AG20443 (cell line): ENCODE data around the gene SLC27A6.
"Not testable (repeated sequence)": the region's sequence is repeated elsewhere in the genome, so short reads cannot be mapped to it uniquely, and the experiment has no call there.

Experiments
- DNase-seq: peaks from one replicate; pipeline ENCODE4 v3.0.0; 2012; ENCODE audit warnings: low spot score, mixed read lengths

SLC27A6 gene

GRCh38 chr5:129002527-129002842 is 37.2 kb downstream of the SLC27A6 start:
- no peak for DNase-seq

DNA sequence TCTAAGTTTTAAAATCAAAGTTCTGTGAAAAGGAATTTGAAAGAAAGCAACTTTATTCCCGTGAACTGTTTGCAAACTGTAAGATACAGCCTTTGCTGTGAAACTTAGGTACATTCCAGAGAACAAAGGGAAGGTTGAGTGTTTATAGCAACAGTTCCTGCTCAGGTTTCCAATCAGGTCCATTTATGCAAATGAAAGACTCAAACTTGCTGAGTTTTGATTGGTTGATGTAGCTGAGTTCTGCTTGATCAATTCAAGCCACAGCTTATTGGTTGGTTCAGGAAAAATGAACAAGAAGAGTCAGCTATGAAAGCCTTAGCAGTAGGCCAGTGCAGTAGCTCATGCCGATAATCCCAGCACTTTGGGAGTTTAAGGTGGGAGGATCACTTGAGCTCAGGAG is 37.9 kb downstream of the SLC27A6 start:
- no peak for DNase-seq

GRCh38 chr5:129014185-129014584 is 48.9 kb downstream of the SLC27A6 start:
- DNase-seq = no peak

- DNase-seq = no peak
Measured at GRCh38 chr5:129018837-129019236, 53.5 kb downstream of the SLC27A6 start.

DNA sequence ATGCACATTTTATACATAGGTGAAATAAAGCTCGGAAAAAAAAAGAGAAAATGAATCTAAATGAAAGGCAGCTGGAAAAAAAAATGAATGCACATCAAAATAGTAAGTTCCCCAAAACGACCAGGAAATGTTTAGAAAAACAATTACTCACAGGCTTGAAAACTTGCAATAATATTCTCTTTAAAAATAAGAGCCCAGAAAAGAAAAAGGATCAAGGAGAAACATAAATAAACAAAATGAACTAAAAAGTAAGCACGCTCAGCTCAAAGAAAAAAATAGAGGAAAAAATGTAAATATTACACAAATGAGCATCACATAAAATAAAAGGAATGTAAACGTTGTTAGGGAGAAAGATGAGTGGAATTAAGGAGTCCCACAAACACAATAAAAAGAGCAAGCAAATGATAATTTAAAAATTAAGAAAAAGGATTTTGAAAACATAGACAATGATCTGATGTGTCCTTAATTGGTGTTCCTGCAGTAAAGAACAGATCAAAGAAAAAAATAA is 54.2 kb downstream of the SLC27A6 start:
- no peak for DNase-seq

DNA sequence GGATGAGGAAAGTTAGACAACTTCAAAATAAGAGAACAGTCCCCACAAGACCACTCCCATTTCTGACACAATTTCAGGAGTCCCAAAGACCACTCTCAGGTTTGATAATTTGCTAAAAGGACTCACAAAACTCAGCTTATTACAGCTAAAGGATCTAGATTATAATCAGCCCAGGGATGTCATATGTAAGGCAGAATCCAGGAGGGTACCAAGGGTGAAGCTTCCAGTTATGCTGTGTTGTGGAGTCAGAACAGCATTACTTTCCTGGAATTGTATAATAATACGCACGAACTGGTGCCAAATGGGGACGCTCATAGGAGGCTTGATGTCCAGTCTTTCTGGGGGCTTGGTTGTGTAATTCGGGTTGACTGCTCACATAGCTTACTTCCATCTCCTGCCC is 55.4 kb downstream of the SLC27A6 start:
- no peak for DNase-seq

GRCh38 chr5:129021744-129022143 is 56.5 kb downstream of the SLC27A6 start:
- DNase-seq = no peak

DNA sequence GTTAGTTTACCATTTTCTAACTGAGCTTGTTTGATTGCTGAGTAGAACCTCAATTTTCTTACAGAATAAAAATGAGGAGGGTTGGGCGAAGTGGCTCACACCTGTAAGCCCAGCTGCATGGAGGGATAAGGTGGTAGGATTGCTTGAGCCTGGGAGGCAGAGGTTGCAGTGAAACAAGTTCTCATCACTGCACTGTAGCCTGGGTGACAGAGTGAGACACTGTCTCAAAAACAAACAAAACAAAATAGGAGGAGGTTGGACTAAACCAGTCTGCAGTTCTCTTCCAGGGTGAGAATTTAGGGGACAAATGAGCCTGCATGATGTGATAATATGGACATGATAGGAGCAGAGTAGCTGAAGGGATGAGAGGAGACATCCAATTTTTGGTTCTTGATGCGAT is 57.3 kb downstream of the SLC27A6 start:
- no peak for DNase-seq

DNA sequence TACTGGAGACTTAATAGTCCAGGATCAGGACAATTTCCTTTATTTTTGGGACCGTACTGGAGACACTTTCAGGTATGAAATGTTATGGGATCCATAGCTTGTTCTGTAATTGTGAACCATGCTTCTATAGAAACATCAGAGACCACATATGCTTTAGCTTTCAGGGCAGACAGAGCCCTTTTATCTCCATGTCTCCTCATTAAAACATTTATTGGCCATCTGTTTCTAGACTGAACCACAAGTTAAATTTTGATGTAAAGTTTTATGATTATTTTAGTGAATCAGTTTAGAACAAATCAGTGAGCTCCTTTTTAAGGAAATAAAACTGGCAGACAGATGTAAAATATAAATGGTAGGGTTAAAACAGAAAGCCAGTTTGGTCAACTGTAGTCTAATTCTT is 62.0 kb downstream of the SLC27A6 start:
- DNase-seq = no peak

DNA sequence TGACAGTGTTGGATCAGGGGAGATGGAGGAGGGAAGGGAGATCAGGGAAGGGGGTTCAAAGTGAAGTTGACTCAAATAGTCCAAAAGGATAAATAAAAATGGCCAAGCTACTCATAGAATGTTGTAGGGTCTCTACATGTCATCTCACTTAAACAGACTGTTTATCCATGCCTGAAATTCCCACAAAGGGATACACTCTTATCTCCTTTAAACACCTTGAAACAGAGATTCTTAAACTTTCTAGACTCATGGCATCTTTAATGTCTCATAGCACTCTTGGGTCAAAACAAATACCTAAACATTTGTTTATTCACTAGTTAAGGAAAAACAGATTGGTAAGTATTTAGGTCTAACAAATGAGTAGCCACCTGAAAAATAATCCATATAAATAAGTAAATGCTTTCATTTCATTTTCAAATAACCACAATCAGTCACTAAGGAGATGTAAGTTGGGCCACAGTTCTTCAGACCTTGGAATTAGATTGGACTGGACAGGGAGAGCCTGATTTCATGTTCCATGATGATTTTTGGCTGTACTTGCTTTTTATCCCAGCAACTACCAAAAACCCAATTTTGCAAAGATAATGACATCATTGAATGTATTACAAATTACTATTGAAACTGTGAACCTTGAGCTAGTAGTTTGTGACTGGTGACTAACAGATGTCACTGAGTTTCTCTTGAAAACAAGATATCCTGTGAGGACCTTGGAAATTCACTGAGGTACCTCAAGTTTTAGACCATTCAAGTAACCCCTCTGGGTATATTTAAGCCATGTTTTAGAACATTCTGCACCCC is 66.8 kb downstream of the SLC27A6 start:
- DNase-seq = no peak

GRCh38 chr5:129036257-129036656 is 71.0 kb downstream of the SLC27A6 start:
- not testable (repeated sequence) for DNase-seq

GRCh38 chr5:129041196-129041881 is 76.1 kb downstream of the SLC27A6 start:
- DNase-seq = no peak

- DNase-seq = no peak
Measured at GRCh38 chr5:129042306-129042705, 77.0 kb downstream of the SLC27A6 start.

DNA sequence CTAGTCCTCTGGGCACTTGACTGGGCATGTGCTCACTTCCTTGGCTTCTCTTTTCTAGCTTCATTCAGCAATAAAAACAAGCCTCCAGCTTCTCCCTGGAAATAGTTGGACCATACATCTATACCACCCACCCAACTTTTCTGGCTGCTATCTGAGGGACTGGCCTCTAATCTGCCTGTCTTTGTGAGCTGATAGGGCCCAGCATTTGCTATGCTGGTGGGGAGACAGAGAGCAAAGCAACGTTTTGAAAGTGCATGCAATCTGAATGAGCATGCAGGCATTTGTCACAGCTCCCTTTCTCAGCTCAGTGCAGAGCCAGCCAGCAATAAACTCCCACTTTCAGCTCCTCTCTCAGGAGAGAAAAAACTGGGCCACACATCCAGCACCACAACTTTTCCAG is 78.6 kb downstream of the SLC27A6 start:
- DNase-seq = no peak

- DNase-seq = no peak
Measured at GRCh38 chr5:129046151-129046550, 80.9 kb downstream of the SLC27A6 start.

DNA sequence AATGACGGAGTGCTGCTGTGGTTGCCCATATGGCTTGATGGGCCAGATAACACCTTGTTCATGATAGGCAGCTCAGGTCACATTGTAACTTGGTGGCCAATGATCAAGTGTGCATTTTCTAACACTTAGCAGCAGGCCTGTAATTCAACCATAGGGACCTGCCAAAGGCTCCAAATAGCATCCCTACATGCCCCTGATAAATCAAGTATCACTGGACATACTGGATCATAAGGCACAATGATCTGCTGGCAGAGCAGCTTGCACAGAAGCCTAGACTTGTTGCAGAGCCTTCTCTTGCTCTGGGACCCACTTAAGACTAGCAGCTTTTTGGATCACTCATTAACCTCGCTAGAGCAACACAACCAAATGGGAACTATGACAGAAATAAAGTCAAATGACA is 83.2 kb downstream of the SLC27A6 start:
- DNase-seq = no peak

DNA sequence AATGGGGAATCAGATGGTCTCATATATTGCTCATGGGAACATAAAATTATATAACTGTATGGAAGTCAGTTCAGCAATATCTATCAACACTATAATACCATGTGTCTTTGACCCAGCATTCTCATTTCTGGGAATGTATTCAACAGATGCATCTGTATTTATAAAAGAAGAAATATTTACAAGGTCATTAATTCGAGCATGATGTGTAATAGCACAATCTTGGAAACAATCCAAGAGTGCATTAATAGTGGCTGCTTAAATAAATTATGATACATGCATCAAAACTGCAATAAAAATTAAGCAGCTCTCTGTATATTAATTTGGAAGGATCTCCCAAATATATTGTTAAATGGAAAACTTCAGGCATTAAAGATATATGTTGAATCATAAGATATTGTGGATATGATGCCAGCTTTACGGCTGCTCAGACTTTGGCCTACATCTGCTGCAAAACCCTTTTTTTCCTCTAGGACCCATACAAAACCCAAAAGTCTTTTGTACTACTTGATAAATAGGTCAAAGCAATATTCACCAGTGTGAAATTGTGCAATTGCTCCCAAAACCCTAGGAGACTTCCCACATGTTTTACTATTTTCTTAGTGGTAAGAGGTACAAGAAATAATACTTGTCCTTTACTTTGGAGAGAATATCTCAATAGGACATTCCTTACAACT is 84.0 kb downstream of the SLC27A6 start:
- DNase-seq = no peak

DNA sequence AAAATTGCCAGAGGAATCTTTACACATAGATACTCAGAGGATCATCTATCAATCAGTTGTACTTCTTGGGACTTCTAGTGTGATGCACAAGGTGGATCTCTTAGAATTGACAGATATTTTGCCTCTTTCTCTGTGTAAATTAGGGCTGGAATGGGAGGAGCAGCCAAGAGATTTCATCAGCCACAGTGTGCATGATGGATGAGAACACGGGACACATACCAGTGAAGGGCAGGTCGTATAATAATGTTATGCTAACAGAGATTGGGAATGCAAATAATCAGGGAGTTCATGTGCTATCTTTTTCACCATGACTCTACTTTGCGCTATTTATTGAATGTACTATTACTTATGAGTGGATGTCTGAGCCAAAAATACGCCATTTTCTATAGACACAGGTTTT is 86.0 kb downstream of the SLC27A6 start:
- DNase-seq = no peak

DNA sequence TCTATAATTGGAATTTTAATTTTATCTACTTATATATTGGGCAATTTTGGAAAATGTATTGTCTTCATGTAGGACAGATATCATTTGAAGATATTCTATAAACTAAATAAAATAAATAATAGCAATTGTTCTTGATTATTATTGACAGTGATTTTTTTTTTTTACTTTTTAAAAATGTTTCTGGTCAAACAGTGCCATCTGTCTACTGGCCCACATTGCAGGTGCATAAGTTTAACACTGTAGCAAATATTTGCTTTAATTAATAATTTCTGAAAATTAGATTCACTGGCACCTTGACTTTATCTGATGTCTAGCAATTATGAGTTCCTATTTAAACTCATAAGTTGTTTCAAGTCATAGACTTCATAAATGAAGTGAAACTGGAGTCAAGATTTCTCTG is 88.2 kb downstream of the SLC27A6 start:
- no peak for DNase-seq

GRCh38 chr5:129057329-129057728 is 92.0 kb downstream of the SLC27A6 start:
- no peak for DNase-seq

DNA sequence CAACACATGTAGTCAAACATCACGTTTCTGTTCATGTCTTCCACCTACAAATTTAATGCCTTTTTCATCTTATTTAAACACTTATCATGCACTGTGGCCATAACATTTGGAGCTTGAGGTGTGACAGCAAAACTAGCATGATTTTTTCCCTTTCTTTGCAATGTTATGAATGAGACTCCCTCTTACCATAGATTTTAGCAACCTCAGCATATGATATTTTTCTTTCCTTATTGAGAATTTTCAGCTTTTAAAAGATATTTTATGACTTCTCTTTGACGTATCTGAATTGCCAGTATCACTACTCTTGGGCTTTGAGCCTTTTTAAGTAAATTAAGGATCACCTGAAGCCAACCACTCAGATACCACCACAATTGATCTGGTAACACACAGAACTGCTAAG is 96.6 kb downstream of the SLC27A6 start:
- DNase-seq = no peak

DNA sequence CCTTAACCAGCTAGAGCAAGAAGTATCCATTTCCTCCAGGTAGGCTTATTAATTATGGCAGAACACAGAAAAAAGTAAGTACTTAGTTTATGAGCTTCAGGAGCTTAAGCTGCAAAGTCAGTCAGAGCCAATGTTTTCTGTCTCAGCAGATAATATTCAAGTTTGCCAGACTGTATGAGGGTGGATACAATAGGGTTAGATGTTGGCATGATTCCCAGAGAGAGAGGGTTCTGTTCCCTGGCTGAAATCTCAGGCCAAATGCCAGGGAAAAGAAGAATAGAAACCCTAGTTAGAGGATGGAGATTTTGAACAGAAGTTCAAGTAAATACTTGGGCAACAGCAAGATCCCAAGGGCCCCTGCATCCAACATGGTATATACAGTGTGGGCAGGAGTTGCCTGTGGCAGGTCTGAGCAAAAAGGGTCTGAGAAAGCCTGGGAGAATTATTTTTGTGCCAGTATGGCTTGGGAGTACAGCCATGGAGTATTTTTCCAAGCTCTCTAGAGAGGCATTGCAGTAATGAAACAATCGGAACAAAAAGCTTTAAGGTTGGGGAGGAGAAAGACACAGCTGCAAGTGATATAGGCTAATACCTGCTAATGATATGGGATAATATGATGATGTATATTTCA is 98.3 kb downstream of the SLC27A6 start:
- no peak for DNase-seq

DNA sequence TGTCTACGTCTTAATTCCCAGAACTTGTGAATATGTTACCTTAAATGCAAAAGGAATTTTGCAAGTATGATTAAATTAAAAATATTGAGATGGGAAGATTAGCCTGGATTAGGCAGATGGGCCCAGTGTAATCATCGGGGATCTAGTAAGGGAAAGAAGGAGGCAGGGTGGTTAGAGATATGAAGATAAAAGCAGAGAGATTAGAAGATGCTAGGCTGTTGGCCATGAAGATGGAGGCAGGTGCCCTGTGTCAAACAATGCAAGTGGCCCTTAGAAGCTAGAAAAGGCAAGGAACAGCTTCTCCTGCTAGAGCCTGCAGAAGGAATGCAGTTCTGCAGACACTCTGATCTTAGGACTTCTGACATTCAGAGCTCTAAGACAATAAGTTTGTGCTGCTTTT is 100.4 kb downstream of the SLC27A6 start:
- DNase-seq = no peak
